ENCODE data around the gene PPP2R5E.

- TF ChIP-seq CTCF (conservative IDR thresholded peaks at IDR 0.05; ENCODE audit: low read length) = no peak
- TF ChIP-seq EZH2phosphoT487 (IDR thresholded peaks at IDR 0.05; ENCODE audit: borderline replicate concordance, low read depth, low read length) = no peak
Measured at GRCh38 chr14:63428486-63428885, 114.7 kb downstream of the PPP2R5E start.

All from OCI-LY7 (cell line).